Fibroblast of the aortic adventitia (primary cell): Measurements from ENCODE around the gene HOXA13. TPM values are rescaled to one million over a fixed set of nuclear protein-coding genes. Genes with fewer than 3 reads are reported as not detected.

ENCODE experiments used
- DNase-seq: peaks from one replicate; pipeline ENCODE4 v3.0.0-alpha.2; 2010; ENCODE audit warnings: low read depth
- H3K4me3 ChIP-seq: 2 replicates; pipeline ENCODE4 v1.5.1; 2011; ENCODE audit warnings: low read depth, mild to moderate bottlenecking, control low read depth, low read length, moderate library complexity
- total RNA-seq: library from RNA; depleted of rRNA; stranded (reverse); fragments of >200 nt; gene quantifications from 2 replicates; pipeline ENCODE4 v1.2.3, GENCODE V29; 2012; ENCODE audit warnings: low replicate concordance
- TF ChIP-seq, protein P1 (sequence below): IDR thresholded peaks from 2 replicates; pipeline ENCODE4 v1.5.1; 2011; ENCODE audit warnings: mild to moderate bottlenecking, low read length, control low read depth, inconsistent platforms; ENCODE audit not compliant: insufficient read depth

HOXA13 gene
- total RNA-seq, 1 donor = not detected

GRCh38 chr7:27242154-27242553, 42.3 kb upstream of the HOXA13 start:
- no peak overlapping the region for H3K4me3 ChIP-seq
- no peak for DNase-seq
- TF ChIP-seq, protein P1, sequence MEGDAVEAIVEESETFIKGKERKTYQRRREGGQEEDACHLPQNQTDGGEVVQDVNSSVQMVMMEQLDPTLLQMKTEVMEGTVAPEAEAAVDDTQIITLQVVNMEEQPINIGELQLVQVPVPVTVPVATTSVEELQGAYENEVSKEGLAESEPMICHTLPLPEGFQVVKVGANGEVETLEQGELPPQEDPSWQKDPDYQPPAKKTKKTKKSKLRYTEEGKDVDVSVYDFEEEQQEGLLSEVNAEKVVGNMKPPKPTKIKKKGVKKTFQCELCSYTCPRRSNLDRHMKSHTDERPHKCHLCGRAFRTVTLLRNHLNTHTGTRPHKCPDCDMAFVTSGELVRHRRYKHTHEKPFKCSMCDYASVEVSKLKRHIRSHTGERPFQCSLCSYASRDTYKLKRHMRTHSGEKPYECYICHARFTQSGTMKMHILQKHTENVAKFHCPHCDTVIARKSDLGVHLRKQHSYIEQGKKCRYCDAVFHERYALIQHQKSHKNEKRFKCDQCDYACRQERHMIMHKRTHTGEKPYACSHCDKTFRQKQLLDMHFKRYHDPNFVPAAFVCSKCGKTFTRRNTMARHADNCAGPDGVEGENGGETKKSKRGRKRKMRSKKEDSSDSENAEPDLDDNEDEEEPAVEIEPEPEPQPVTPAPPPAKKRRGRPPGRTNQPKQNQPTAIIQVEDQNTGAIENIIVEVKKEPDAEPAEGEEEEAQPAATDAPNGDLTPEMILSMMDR = no peak

DNA sequence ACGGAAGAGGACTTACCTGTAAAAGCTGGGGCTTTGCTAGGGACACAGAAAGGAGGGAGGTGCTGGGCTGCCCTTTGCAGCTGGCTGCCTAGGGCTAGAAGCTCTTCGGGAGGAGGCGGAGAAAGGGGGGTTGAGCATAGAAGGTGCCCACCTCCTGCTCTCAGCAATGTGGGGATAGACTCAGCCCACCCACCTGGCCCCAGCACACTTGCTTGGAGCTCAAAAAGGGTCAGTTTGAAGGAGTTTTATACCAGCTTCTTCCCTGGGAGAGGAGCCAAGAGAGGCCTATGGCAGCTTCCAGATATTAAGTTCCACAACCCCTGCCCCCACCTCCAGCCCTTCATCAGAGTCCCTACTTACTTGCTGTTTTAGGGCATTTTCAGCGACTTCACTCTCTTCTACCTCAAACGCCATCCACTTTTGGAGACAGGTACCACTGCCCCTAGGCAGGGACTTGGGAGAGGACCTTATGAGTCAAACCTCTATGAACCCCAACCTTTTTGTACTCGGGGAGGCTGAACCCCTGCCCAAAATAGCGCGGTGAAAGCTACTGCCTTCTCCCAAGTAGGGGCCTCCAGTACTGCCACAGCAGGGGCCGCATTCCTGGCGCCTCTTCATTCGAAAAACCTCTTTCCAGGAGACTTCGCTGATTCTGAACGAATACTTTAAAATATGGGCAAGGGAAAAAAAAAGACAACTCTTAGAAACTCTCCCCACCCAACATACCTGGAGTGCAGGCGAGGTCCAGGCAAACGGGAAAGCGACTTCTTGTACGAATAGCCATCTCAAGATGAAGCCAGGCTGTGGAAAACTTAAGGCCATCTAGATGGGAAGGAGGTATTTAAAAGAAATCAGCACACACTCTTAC, 41.5 kb upstream of the HOXA13 start:
- no peak overlapping the region for H3K4me3 ChIP-seq
- TF ChIP-seq, protein P1 = no peak
- DNase-seq = no peak

GRCh38 chr7:27240015-27240731, 40.3 kb upstream of the HOXA13 start:
- TF ChIP-seq, protein P1 = no peak
- no peak overlapping the region for H3K4me3 ChIP-seq
- no peak for DNase-seq

DNA sequence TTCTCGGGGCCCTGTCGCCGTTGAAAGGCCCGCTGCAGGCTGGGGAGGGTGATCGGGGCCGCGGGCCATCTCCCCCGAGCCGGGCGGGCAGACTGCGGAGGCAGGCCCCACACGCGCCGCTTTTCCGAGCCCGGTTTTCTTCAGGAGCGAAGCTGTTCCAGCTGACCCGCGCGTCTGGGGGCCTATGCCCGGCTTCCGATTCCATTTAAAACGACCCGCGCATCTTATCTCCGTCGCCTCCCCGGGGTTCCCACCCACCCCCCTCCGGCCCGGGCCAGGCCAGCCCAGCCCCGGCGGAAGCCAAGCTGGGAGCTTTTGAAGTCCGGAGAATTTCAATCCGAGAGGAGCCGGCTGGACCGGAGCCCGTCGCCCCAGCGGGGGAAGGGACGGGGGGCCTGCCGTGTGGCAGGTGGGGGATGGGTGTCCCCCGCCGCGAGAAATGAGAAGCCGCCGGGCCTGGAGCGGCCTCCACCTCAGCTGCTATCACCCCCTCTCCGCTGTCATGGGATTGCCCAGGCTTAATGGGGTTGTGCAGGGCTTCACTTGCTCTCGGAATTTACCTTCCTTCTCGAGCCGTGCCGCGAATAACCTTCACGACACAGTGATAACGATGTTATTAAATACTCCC, 39.6 kb upstream of the HOXA13 start:
- no peak for DNase-seq
- no peak overlapping the region for H3K4me3 ChIP-seq
- TF ChIP-seq, protein P1 = no peak

- TF ChIP-seq, protein P1 = no peak
- no peak for DNase-seq
- no peak overlapping the region for H3K4me3 ChIP-seq
These were observed 39.1 kb upstream of the HOXA13 start for GRCh38 chr7:27238979-27239386.

DNA sequence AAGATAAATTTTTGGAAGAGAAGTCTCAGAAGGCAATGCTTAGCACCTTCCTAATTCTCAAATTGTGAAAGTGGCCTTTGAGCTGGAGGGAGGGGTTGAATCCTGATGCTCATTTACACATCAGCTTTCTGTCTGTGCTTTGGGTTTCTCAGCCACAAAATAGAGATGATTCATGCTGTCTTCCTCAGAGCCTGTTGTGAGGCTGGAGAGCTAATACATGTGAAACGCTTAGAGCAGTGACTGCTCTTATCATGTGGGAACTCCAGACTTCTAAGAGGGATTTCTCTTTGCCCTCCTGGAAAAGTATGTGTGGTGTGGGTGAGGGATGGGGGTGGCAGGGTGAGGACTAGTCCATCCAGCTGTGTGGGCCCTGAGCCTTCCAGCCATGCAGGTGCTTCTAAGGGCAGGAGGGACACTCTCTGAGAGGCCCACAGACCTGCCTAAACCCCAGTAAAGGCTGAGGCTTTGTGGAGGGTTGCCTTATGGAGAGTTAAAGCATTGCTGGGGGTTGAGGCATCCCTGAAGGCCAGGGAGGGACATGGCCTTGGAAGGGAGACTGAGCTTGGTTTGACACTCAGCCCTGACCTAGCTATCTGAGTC, 37.9 kb upstream of the HOXA13 start:
- no peak overlapping the region for H3K4me3 ChIP-seq
- DNase-seq = peak; percentile 8
- TF ChIP-seq, protein P1 = no peak
